Fibroblast of the conjunctiva (primary cell): Measurements from ENCODE around the gene RILPL2.
"Not testable (repeated sequence)": the region's sequence is repeated elsewhere in the genome, so short reads cannot be mapped to it uniquely, and the experiment has no call there.

ENCODE experiments used
- DNase-seq: peaks from one replicate; pipeline ENCODE4 v3.0.0-alpha.2; 2010; ENCODE audit warnings: low read depth

The RILPL2 gene

DNA sequence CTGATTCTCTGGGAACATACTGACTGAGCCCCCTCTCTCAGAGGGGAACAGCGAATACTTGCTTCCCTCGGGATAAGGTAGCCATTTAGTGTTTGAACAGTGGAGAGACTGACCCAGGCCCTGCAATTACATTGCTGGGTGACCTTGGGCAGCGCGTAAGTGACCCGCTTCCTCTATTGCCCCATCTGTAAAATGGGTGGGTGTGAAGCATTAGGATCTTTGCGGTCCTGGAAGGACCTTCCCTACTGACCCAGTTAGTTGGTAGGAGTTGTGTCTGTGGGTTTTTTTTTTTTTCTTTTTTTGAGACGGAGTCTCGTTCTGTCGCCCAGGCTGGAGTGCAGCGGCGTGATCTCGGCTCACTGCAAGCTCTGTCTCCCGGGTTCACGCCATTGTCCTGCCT, 53.8 kb downstream of the RILPL2 start:
- DNase-seq, result no peak

DNA sequence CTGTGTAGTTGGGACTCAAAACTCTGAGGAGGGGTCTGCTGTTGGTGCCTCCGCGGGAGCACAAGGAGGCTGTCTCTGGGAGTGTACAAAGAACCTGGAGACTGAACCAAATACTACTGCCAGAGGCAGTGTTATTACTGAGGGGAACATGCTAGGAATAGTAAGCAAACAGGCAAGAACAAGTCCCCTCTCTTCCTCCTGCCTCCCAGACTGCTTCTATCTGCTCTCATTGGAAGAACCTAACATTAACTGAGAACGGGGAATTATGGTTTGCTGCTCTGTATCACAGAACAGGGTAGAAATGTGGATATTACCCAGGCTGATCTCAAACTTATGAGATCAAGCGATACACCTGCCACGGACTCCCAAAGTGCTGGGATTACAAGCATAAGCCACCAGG, 57.1 kb downstream of the RILPL2 start:
- DNase-seq, result no peak

DNA sequence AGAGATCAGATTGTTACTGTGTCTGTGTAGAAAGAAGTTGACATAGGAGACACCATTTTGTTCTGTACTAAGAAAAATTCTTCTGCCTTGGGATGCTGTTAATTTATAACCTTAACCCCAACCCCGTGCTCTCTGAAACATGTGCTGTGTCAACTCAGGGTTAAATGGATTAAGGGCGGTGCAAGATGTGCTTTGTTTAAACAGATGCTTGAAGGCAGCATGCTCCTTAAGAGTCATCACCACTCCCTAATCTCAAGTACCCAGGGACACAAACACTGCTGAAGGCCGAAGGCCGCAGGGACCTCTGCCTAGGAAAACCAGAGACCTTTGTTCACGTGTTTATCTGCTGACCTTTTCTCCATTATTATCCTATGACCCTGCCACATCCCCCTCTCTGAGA, 64.1 kb downstream of the RILPL2 start:
- DNase-seq, result not testable (repeated sequence)

DNA sequence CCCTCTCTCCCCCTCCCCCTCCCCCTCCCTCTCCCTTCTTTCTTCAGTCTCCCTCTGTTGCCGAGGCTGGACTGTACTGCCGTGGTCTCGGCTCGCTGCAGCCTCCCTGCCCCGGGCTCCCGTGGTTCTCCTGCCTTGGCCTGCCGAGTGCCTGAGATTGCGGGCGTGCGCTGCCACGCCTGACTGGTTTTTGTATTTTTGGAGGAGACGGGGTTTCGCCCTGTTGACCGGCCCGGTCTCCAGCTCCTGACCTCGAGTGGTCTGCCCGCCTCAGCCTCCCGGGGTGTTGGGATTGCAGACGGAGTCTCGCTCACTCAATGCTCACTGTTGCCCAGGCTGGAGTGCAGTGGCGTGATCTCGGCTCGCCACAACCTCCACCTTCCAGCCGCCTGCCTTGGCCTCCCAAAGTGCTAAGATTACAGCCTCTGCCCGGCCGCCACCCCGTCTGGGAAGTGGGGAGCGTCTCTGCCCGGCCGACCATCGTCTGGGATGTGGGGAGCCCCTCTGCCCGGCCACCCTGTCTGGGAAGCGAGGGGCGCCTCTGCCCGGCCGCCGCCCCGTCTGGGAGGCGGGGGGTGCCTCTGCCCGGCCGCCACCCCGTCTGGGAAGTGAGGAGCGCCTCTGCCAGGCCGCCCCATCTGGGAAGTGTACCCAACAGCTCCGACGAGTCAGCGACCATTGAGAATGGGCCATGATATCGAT, 64.7 kb downstream of the RILPL2 start:
- DNase-seq, result not testable (repeated sequence)

DNA sequence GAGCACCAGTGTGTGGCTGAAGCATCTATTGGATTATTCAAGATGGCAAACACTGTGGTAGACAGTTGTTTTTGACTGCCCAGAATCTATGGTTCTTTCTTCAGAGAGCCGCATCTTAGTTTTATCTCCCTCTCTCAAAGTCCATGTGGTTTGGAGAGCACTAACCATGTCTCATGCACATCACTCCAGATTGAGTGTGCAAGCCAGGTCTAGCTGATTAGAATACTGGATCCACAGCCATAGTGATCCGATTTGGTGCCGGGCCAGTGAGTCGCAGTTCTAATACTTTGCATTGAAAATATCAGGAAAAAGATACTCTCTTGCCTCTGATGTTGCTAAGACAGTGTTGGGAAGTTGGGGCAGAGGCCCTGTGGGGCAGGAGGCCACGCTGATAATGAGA, 67.3 kb downstream of the RILPL2 start:
- DNase-seq, result no peak

DNA sequence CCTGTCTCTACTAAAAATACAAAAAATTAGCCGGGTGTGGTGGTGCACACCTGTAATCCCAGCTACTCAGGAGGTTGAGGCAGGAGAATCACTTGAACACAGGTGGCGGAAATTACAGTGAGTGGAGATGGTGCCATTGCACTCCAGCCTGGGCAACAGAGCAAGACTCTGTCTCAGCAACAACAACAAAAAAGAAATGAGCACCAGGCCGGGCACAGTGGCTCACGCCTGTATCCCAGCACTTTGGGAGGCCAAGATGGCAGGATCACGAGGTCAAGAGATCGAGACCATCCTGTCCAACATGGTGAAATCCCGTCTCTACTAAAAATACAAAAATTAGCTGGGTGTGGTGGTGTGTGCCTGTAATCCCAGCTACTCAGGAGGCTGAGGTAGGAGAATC, 68.1 kb downstream of the RILPL2 start:
- DNase-seq, result not testable (repeated sequence)

DNA sequence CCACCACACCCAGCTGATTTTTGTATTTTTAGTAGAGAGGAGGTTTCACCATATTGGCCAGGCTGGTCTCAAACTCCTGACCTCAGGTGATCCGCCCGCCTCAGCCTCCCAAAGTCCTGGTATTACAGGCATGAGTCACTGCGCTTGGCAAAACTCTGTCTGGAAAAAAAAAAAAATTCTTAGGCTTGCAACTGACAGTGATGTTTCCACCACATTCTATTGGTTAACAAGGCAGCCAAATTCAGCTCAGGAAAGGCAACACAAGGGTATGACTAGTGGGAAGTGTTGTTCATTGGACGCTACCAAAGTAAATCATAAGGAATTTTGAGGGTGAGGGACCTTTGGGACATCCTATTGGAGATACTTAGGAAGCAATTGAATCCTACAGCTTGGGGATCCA, 69.0 kb downstream of the RILPL2 start:
- no peak for DNase-seq
